ENCODE results near the gene NDE1.
A peak's percentile ranks its signal among the peaks of the same experiment; 100 is the strongest.
"Not testable (repeated sequence)": the region's sequence is repeated elsewhere in the genome, so short reads cannot be mapped to it uniquely, and the experiment has no call there.

NDE1 gene

GRCh38 chr16:15649311-15649710, 734 bp upstream of the NDE1 start:
- DNase-seq = not testable (repeated sequence)

GRCh38 chr16:15649727-15650018, 372 bp upstream of the NDE1 start:
- DNase-seq = no peak

GRCh38 chr16:15650698-15651171, 690 bp downstream of the NDE1 start:
- peak in 5 of 56 donors; percentile 17 to 42 (median 40) for DNase-seq

GRCh38 chr16:15652293-15653001, 2.4 kb downstream of the NDE1 start:
- no peak for DNase-seq

GRCh38 chr16:15653227-15653626, 3.2 kb downstream of the NDE1 start:
- DNase-seq = peak in 3 of 56 donors; percentile 7 to 14 (median 11)

GRCh38 chr16:15654591-15654990, 4.5 kb downstream of the NDE1 start:
- no peak for DNase-seq

- not testable (repeated sequence) for DNase-seq
Measured at GRCh38 chr16:15655561-15655960, 5.5 kb downstream of the NDE1 start.

GRCh38 chr16:15658149-15658548, 8.1 kb downstream of the NDE1 start:
- no peak for DNase-seq

GRCh38 chr16:15658556-15658955, 8.5 kb downstream of the NDE1 start:
- DNase-seq = no peak

- DNase-seq = no peak
Measured at GRCh38 chr16:15660203-15660601, 10.2 kb downstream of the NDE1 start.

- DNase-seq = no peak
Measured at GRCh38 chr16:15665107-15665506, 15.1 kb downstream of the NDE1 start.

- no peak for DNase-seq
Measured at GRCh38 chr16:15667091-15667742, 17.2 kb downstream of the NDE1 start.

- DNase-seq = peak in 2 of 56 donors; percentile 19 to 21
Measured at GRCh38 chr16:15671530-15672117, 21.6 kb downstream of the NDE1 start.

GRCh38 chr16:15672127-15672513, 22.1 kb downstream of the NDE1 start:
- peak in 2 of 56 donors; percentile 24 to 31 for DNase-seq

GRCh38 chr16:15672514-15673167, 22.6 kb downstream of the NDE1 start:
- peak in 55 of 56 donors; percentile 27 to 93 (median 80) for DNase-seq

GRCh38 chr16:15674571-15674970, 24.5 kb downstream of the NDE1 start:
- peak in 6 of 56 donors; percentile 6 to 26 (median 16) for DNase-seq

GRCh38 chr16:15676506-15676905, 26.5 kb downstream of the NDE1 start:
- peak in 12 of 56 donors; percentile 4 to 26 (median 12) for DNase-seq

GRCh38 chr16:15677447-15677846, 27.4 kb downstream of the NDE1 start:
- DNase-seq = no peak

- peak in 24 of 56 donors; percentile 2 to 65 (median 24) for DNase-seq
Measured at GRCh38 chr16:15682105-15682570, 32.1 kb downstream of the NDE1 start.

GRCh38 chr16:15686287-15686686, 36.2 kb downstream of the NDE1 start:
- no peak for DNase-seq

- no peak for DNase-seq
Measured at GRCh38 chr16:15689290-15689689, 39.2 kb downstream of the NDE1 start.

GRCh38 chr16:15690296-15690695, 40.3 kb downstream of the NDE1 start:
- no peak for DNase-seq

Data from nucleus accumbens (tissue), 56 donors.